HepG2 (cell line): ENCODE results near the gene CPLANE2. TPM values are rescaled to one million over a fixed set of nuclear protein-coding genes. Genes with fewer than 3 reads are reported as not detected.

Experiments used
- HOXA9 ChIP-seq: sonication (generic); formaldehyde crosslinking; IDR thresholded peaks from 2 replicates; pipeline ENCODE4 v1.8.1; 2022; ENCODE audit warnings: missing genetic modification reagents, mild to moderate bottlenecking, moderate library complexity, borderline replicate concordance
- SAFB2 ChIP-seq: sonication (generic); formaldehyde crosslinking; IDR thresholded peaks from 2 replicates; pipeline ENCODE4 v1.5.1; 2020; ENCODE audit warnings: missing genetic modification reagents, low read depth, mild to moderate bottlenecking, borderline replicate concordance
- SIX4 ChIP-seq: sonication (generic); formaldehyde crosslinking; IDR thresholded peaks from 2 replicates; pipeline ENCODE4 v1.4.0; 2020; ENCODE audit warnings: missing genetic modification reagents
- SSRP1 ChIP-seq: IDR thresholded peaks from 2 replicates; pipeline ENCODE4 v1.6.1; 2016; ENCODE audit warnings: control low read depth
- TBX2 ChIP-seq: sonication (generic); formaldehyde crosslinking; IDR thresholded peaks from 2 replicates; pipeline ENCODE4 v1.5.0; 2020; ENCODE audit warnings: missing genetic modification reagents, mild to moderate bottlenecking, borderline replicate concordance
- ZFP82 ChIP-seq: sonication (generic); formaldehyde crosslinking; IDR thresholded peaks from 2 replicates; pipeline ENCODE4 v1.5.1; 2020; ENCODE audit warnings: mild to moderate bottlenecking, missing genetic modification reagents, borderline replicate concordance
- ZNF350 ChIP-seq: sonication (generic); formaldehyde crosslinking; IDR thresholded peaks from 2 replicates; pipeline ENCODE4 v1.4.0; 2020; ENCODE audit warnings: mild to moderate bottlenecking, low read depth, missing genetic modification reagents, borderline replicate concordance
- ZNF546 ChIP-seq: sonication (generic); formaldehyde crosslinking; conservative IDR thresholded peaks from 2 replicates; pipeline ENCODE4 v1.8.1; 2023; ENCODE audit warnings: mild to moderate bottlenecking, missing genetic modification reagents
- polyA plus RNA-seq, 8 experiments: library from polyadenylated mRNA; depleted of rRNA in 3 of 8; stranded (reverse) in 7 of 8; unstranded in 1 of 8; fragments of >200 nt; fragmentation: Illumina TruSeq in 4 of 8; extraction: Trizol in 4 of 8; gene quantifications; 2 replicates each; pipeline versions ENCODE4 v1.2.1 to v1.2.3, GENCODE V29; 2011 to 2016; ENCODE audit warnings: low read depth in 4 of 8, missing spikeins in 1 of 8, mixed read lengths in 1 of 8; ENCODE audit not compliant: insufficient read depth in 1 of 8
- total RNA-seq, 5 experiments: library from RNA; depleted of rRNA; stranded (reverse); fragments of >200 nt; fragmentation: Illumina TruSeq; extraction: Trizol; gene quantifications; 2 replicates each; pipeline ENCODE4 v1.2.3, GENCODE V29; 2016; ENCODE audit warnings: low read depth in 1 of 5
- TF ChIP-seq, protein P1 (sequence below): sonication (generic); formaldehyde crosslinking; IDR thresholded peaks from 2 replicates; pipeline ENCODE4 v1.4.0; 2020; ENCODE audit warnings: missing genetic modification reagents
- TF ChIP-seq, protein P2 (sequence below): sonication (generic); formaldehyde crosslinking; IDR thresholded peaks from 2 replicates; pipeline ENCODE4 v1.8.0; 2022; ENCODE audit warnings: missing genetic modification reagents, low read depth, mild to moderate bottlenecking, borderline replicate concordance
- TF ChIP-seq, protein P3 (sequence below): sonication (generic); formaldehyde crosslinking; IDR thresholded peaks from 2 replicates; pipeline ENCODE4 v1.4.0; 2020; ENCODE audit warnings: missing genetic modification reagents
- TF ChIP-seq, protein P4 (sequence below): sonication (generic); formaldehyde crosslinking; IDR thresholded peaks from 2 replicates; pipeline ENCODE4 v1.4.0; 2020; ENCODE audit warnings: missing genetic modification reagents
- TF ChIP-seq, protein P5 (sequence below): sonication (generic); formaldehyde crosslinking; IDR thresholded peaks from 2 replicates; pipeline ENCODE4 v1.9.0; 2021; ENCODE audit warnings: mild to moderate bottlenecking, missing genetic modification reagents

The CPLANE2 gene
- total and polyA plus RNA-seq, 2 of the 13 experiments (the other 11 are each of a cell fraction or from before 2014, with no cell fraction given) = 0.29 to 1.6 TPM

DNA sequence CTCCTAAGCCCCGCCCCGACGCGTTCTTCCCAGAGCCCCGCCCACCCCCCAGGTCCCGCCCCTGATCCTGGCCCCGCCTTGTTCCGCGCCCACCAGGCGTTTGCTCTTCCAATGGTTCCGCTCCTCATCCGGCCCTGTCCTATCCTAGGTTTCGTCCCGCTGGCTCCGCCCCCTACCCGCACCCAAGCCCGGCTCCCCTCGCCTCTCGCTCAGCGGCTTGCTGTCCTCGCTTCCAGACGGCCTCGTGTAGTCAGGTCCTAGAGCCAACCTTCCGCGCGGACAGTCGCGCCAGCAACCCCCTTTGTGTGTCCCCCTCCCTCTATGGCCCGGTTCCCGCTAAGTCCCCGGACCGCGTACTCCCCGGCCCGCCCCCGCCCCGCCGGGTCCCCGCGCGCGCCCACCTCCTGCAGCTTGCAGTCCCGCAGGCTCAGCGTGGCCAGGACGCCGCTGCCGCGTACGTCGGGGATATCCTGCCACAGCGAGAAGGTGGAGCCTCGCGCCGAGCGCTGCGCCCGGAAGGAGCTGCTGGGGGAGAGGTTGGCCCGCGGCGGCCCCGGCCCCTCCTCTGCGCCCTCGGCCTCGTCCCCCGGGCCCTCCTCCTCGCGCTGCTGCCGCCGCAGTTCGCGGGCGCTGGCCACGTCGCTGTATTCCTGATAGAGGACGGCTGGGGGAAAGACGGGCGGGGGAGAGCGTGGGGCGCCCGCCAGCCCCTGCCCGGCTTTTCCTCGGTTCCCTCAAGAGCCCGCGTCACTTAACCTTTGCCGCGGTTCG lies 30.3 kb downstream of the CPLANE2 start (continued):
- TF ChIP-seq SAFB2 (peak; percentile 76; the same call in 1 of the 2 replicates), TBX2 (0 out of 2 replicates have a peak, but pooled peaks have one; percentile 20), ZNF350 (CRISPR knock-in tag) (no peak), SIX4 (CRISPR knock-in tag) (no peak), ZFP82 (CRISPR knock-in tag) (peak; percentile 85; the same call in 1 of the 2 replicates), ZNF546 (CRISPR knock-in tag) (no peak), SSRP1 (CRISPR knock-in tag) (0 out of 2 replicates have a peak, but pooled peaks have one; percentile 37), HOXA9 (0 out of 2 replicates have a peak, but pooled peaks have one; percentile 31)
- TF ChIP-seq, protein P1, sequence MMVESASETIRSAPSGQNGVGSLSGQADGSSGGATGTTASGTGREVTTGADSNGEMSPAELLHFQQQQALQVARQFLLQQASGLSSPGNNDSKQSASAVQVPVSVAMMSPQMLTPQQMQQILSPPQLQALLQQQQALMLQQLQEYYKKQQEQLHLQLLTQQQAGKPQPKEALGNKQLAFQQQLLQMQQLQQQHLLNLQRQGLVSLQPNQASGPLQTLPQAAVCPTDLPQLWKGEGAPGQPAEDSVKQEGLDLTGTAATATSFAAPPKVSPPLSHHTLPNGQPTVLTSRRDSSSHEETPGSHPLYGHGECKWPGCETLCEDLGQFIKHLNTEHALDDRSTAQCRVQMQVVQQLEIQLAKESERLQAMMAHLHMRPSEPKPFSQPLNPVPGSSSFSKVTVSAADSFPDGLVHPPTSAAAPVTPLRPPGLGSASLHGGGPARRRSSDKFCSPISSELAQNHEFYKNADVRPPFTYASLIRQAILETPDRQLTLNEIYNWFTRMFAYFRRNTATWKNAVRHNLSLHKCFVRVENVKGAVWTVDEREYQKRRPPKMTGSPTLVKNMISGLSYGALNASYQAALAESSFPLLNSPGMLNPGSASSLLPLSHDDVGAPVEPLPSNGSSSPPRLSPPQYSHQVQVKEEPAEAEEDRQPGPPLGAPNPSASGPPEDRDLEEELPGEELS (CRISPR knock-in tag) = 0 out of 2 replicates have a peak, but pooled peaks have one; percentile 11
- TF ChIP-seq, protein P2, sequence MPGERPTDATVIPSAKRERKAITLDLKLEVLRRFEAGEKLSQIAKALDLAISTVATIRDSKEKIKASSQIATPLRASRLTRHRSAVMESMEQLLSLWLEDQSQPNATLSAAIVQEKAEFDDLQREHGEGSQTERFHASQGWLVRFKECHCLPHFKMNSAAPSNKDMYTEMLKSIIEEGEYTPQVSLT (CRISPR knock-in tag) = no peak
- TF ChIP-seq, protein P3, sequence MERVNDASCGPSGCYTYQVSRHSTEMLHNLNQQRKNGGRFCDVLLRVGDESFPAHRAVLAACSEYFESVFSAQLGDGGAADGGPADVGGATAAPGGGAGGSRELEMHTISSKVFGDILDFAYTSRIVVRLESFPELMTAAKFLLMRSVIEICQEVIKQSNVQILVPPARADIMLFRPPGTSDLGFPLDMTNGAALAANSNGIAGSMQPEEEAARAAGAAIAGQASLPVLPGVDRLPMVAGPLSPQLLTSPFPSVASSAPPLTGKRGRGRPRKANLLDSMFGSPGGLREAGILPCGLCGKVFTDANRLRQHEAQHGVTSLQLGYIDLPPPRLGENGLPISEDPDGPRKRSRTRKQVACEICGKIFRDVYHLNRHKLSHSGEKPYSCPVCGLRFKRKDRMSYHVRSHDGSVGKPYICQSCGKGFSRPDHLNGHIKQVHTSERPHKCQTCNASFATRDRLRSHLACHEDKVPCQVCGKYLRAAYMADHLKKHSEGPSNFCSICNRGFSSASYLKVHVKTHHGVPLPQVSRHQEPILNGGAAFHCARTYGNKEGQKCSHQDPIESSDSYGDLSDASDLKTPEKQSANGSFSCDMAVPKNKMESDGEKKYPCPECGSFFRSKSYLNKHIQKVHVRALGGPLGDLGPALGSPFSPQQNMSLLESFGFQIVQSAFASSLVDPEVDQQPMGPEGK (CRISPR knock-in tag) = peak; percentile 35; the same call in 1 of the 2 replicates
- TF ChIP-seq, protein P4, sequence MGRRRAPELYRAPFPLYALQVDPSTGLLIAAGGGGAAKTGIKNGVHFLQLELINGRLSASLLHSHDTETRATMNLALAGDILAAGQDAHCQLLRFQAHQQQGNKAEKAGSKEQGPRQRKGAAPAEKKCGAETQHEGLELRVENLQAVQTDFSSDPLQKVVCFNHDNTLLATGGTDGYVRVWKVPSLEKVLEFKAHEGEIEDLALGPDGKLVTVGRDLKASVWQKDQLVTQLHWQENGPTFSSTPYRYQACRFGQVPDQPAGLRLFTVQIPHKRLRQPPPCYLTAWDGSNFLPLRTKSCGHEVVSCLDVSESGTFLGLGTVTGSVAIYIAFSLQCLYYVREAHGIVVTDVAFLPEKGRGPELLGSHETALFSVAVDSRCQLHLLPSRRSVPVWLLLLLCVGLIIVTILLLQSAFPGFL = no peak
- TF ChIP-seq, protein P5, sequence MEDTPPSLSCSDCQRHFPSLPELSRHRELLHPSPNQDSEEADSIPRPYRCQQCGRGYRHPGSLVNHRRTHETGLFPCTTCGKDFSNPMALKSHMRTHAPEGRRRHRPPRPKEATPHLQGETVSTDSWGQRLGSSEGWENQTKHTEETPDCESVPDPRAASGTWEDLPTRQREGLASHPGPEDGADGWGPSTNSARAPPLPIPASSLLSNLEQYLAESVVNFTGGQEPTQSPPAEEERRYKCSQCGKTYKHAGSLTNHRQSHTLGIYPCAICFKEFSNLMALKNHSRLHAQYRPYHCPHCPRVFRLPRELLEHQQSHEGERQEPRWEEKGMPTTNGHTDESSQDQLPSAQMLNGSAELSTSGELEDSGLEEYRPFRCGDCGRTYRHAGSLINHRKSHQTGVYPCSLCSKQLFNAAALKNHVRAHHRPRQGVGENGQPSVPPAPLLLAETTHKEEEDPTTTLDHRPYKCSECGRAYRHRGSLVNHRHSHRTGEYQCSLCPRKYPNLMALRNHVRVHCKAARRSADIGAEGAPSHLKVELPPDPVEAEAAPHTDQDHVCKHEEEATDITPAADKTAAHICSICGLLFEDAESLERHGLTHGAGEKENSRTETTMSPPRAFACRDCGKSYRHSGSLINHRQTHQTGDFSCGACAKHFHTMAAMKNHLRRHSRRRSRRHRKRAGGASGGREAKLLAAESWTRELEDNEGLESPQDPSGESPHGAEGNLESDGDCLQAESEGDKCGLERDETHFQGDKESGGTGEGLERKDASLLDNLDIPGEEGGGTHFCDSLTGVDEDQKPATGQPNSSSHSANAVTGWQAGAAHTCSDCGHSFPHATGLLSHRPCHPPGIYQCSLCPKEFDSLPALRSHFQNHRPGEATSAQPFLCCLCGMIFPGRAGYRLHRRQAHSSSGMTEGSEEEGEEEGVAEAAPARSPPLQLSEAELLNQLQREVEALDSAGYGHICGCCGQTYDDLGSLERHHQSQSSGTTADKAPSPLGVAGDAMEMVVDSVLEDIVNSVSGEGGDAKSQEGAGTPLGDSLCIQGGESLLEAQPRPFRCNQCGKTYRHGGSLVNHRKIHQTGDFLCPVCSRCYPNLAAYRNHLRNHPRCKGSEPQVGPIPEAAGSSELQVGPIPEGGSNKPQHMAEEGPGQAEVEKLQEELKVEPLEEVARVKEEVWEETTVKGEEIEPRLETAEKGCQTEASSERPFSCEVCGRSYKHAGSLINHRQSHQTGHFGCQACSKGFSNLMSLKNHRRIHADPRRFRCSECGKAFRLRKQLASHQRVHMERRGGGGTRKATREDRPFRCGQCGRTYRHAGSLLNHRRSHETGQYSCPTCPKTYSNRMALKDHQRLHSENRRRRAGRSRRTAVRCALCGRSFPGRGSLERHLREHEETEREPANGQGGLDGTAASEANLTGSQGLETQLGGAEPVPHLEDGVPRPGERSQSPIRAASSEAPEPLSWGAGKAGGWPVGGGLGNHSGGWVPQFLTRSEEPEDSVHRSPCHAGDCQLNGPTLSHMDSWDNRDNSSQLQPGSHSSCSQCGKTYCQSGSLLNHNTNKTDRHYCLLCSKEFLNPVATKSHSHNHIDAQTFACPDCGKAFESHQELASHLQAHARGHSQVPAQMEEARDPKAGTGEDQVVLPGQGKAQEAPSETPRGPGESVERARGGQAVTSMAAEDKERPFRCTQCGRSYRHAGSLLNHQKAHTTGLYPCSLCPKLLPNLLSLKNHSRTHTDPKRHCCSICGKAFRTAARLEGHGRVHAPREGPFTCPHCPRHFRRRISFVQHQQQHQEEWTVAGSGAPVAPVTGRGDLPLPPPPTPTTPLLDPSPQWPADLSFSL (CRISPR knock-in tag) = no peak
